ENCODE data around the gene ANKRD33B.
A peak's percentile ranks its signal among the peaks of the same experiment; 100 is the strongest.

Gene ANKRD33B

DNA sequence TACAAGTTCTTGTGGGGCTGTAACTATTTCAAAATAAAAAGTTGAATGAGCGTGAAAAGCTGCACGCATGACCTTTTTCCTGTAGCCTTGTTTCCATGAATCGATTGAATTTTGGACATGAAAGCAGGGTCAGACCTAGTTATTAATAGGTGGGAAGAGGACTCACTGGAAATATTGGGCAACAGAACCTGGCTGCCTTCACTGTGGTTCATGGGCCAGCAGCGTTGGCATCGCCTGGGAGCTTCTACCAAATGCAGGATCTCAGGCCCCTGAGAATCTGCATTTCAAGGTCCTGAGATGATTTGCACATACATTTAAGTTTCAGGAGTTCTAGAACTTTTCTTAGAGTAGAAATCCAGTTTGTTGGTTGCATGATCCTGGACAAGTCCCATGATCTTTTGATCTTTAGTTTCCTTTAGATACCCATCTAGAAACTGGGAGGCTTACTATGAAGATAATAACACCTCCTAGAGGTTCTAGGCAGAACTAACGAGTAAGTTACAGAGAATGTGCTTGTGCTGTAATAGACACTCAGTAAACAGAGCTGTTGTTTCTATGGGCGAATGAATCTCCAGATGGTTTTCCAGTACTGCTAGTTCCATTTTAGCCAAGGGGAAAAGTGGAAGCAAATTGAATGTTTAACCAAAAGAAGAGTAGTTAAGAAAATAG is 12.4 kb downstream of the ANKRD33B start:
- no peak overlapping the region for H3K27ac Mint-ChIP-seq
- H3K27me3 Mint-ChIP-seq (ENCODE audit: low read depth), result no peaks in the 10 kb centered on the region
- H3K36me3 Mint-ChIP-seq (ENCODE audit: low read depth), result no peaks in the 10 kb centered on the region
- no peaks in the 10 kb centered on the region for H3K9me3 Mint-ChIP-seq
- H3K4me1 Mint-ChIP-seq (ENCODE audit: low read depth), result peaks cover 32% of the 10 kb centered on the region
- H3K4me3 Mint-ChIP-seq, result no peak overlapping the region

DNA sequence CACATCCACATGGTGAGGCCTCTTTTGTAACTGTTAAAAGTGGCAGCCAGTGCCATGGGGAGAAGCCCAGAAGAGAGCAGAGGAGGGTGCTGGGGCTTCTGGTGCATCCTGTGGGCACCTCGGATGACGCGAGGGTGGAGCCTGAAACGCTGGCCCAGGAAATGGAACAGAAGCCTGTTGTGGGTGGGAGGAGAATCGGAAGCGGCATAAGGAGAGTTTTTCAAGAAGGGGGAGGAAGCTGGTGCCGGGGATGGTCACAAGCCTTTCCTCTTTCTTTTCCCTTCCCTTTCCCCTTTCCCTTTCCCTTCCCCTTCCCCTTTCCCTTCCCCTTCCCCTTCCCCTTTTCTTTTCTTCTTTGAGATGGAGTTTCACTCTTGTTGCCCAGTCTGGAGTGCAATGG is 12.9 kb downstream of the ANKRD33B start:
- Mint-ChIP-seq H3K27ac (no peak overlapping the region), H3K4me1 (ENCODE audit: low read depth) (peaks cover 34% of the 10 kb centered on the region), H3K9me3 (no peaks in the 10 kb centered on the region)

DNA sequence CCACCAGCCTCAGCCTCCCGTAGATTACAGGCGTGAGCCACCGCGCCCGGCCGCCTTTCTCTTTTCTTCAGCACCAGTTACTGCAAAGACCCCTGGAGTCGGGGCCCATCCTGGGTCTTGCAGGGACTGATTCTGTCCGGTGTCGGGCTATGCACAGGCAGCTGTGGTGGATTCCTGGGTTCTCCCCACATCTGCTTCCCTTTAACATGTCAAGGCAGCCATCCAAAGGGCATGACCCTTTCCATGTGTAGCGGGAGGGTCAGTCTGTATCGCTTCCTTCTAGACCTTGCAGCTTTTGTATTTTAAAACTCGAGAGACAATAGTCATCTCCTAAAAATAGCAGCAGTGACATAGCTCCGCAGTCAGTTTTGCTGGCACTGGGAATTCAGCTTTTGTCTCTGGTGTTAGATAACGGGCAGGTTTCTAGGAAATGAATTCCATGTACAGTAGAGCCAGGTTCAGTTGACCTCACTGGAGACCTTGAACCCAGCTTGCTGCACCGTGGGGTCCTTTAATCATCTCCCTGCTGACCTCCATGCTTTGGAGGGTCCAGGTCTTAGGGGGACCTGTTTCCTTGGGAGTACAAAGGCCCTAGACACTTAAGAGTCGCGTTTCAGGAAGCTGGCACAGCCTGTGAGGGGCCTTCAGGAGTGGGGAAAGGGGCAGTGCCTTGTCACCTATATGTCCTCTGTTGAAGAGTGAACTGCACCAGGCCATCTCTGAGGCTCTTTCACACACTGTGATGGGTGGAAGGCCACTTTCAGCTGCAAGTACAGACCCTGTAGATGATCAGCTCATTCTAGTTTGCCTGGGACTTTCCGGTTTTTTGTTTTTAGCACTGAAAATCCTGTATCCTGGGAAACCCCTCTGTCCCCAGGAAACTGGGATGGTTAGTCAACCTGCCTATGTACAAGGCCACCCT is 13.8 kb downstream of the ANKRD33B start:
- no peaks in the 10 kb centered on the region for H3K27me3 Mint-ChIP-seq (ENCODE audit: low read depth)
- H3K36me3 Mint-ChIP-seq (ENCODE audit: low read depth), result no peaks in the 10 kb centered on the region
- H3K27ac Mint-ChIP-seq, result peak overlapping the region; percentile 23
- peaks cover 36% of the 10 kb centered on the region for H3K4me1 Mint-ChIP-seq (ENCODE audit: low read depth)
- no peaks in the 10 kb centered on the region for H3K9me3 Mint-ChIP-seq
- H3K4me3 Mint-ChIP-seq, result no peak overlapping the region

More for the DNA sequence above, 12.9 kb downstream of the ANKRD33B start:
- Mint-ChIP-seq H3K4me3 (no peak overlapping the region), H3K27me3 (ENCODE audit: low read depth) (no peaks in the 10 kb centered on the region), H3K36me3 (ENCODE audit: low read depth) (no peaks in the 10 kb centered on the region)

DNA sequence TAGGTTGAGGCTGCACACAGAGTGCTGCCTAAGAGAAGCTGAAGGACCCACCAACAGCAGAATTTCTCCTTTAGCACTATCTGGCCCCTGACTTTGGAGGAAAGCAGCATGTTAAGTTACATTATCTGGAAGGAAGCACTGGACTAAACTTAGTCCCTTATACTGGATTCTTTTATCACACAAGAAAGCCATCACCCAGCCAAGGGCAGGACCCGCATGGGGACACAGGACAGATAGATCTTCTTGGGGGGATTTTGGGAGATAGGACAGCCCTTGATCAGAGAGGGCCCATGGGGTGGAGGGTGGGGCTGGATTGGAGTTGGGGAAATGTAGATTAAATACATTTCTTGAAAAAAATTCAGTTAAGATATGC is 14.4 kb downstream of the ANKRD33B start:
- Mint-ChIP-seq H3K27me3 (ENCODE audit: low read depth) (peaks cover under 1% of the 10 kb centered on the region), H3K27ac (peak overlapping the region; percentile 23), H3K9me3 (no peaks in the 10 kb centered on the region), H3K36me3 (ENCODE audit: low read depth) (no peaks in the 10 kb centered on the region), H3K4me1 (ENCODE audit: low read depth) (peaks cover 36% of the 10 kb centered on the region), H3K4me3 (peak overlapping the region; percentile 52)

DNA sequence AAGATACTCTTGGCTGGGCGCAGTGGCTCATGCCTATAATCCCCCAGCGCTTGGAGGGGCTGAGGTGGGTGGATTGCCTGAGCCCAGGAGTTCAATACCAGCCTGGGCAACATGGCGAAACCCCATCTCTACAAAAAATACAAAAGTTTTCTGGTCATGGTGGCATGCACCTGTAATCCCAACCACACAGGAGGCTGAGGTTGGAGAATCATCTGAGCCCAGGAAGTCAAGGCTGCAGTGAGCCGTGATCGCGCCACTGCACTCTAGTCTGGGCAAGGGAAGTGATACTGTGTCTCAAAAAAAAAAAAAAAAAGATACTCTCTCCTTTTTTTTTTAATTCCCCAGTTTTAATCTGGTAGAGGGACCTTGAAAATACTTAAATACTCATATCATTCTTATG is 15.0 kb downstream of the ANKRD33B start:
- Mint-ChIP-seq H3K9me3 (no peaks in the 10 kb centered on the region), H3K36me3 (ENCODE audit: low read depth) (peaks cover 3% of the 10 kb centered on the region), H3K4me3 (no peak overlapping the region), H3K27me3 (ENCODE audit: low read depth) (peaks cover 7% of the 10 kb centered on the region), H3K4me1 (ENCODE audit: low read depth) (peaks cover 40% of the 10 kb centered on the region), H3K27ac (no peak overlapping the region)

DNA sequence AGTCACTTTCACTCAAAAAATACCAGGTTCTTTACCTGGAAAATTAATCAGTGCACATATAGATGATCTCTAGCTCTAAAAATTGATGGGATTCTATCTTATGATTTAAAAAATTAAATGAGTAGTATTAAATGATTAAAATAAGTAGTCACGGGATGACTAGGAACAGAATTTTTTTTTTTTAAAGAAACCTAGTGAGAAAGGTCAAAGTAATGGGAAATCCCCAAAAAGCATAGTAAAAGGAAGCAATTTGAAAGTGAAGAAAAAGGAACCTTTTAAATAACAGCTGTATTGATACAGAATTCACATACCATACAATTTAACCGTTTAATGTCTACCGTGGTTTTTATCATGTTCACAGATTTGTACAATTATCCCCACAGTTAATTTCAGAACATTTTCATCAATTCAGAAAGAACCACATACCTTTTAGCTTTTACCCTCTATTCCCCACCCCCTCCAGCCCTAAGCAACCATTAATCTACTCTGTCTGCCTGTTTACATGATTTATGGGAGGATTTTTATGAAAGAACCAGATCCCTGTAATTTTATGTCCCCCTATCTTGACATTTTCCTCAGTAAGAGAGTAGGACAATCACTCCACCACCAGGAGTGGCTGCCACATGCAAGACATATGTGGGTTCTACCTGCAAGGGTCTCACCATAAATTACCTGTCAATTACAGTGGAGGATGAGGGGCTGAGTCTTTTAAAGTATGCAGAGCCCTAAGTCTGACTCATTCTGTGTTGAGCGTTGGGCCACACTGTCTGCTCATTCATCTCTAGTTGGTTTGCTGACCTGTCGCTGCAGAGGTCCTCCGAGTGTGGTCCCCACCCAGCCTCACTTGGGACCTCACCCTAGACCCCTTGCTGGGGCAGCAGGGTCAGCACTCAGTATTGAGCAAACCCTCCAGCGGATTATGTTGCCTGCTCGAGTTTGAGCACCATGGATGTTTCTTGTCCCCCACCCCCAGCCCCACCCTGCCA is 16.0 kb downstream of the ANKRD33B start:
- no peaks in the 10 kb centered on the region for H3K9me3 Mint-ChIP-seq
- H3K27ac Mint-ChIP-seq, result no peak overlapping the region
- peaks cover 46% of the 10 kb centered on the region for H3K4me1 Mint-ChIP-seq (ENCODE audit: low read depth)
- peaks cover 9% of the 10 kb centered on the region for H3K27me3 Mint-ChIP-seq (ENCODE audit: low read depth)
- H3K4me3 Mint-ChIP-seq, result peak overlapping the region; percentile 7
- H3K36me3 Mint-ChIP-seq (ENCODE audit: low read depth), result peaks cover 6% of the 10 kb centered on the region

DNA sequence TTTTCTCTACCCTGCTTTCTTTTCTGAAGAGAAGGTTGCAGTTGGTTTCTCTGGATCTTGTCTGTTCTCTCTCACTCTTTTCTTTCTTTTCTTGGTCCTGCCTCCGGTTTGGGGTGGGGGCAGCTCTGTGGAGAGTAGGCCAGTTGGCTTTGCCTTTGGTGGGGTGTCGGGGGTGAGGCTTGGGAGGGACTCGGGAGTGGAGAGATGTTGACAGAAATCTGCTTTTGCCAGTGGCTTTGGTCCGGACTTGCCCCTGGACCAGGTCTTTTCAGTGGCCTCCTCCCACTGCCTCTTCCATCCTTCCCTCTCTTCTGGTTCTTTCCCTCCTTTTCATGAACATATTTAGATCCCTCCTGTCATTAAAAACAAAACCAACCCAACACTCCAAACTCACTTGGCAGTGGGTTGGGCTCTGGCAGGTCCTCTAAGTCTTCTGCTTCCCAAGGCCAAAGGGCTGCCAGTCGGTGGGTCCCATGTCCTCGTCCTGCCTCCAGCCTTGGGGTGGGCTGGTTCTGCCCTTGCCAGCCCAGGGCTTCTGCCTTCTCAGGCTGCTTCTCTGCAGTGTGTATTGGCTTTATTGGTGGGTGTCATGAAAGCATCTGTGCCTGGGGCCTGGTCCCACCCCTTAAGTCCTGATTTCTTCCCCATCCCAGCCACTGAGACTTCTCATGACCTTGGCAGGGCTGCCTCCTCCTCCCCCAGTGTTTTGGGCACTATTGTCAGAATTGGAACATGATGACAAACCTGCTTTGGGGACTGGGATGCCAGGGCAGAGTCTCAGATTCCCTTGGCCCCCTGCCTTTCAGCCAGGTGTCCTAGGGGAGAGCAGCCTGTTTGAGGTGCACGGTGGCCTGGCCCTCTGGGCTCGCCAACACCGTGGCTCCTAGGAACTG is 16.9 kb downstream of the ANKRD33B start:
- Mint-ChIP-seq H3K27me3 (ENCODE audit: low read depth) (peaks cover 11% of the 10 kb centered on the region), H3K4me3 (no peak overlapping the region), H3K4me1 (ENCODE audit: low read depth) (peaks cover 53% of the 10 kb centered on the region), H3K27ac (no peak overlapping the region), H3K9me3 (no peaks in the 10 kb centered on the region), H3K36me3 (ENCODE audit: low read depth) (peaks cover 11% of the 10 kb centered on the region)

DNA sequence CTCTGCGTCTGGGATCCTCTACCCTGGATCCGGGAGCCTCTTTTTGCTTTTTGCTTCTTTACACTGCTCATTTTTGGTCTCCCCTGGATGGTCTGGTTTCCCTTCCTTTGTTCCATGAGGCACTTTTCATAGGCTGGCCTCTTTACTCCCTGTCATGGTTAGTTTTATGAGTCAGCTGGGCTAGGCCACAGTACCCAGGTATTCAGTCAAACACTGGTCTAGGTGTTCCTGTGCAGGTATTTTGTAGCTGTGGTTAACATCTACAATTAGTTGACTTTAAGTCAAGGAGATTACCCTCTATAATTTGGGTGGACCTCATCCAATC is 17.5 kb downstream of the ANKRD33B start:
- no peak overlapping the region for H3K4me3 Mint-ChIP-seq
- H3K9me3 Mint-ChIP-seq, result no peaks in the 10 kb centered on the region
- no peak overlapping the region for H3K27ac Mint-ChIP-seq
- peaks cover 11% of the 10 kb centered on the region for H3K27me3 Mint-ChIP-seq (ENCODE audit: low read depth)
- H3K4me1 Mint-ChIP-seq (ENCODE audit: low read depth), result peaks cover 53% of the 10 kb centered on the region
- peaks cover 11% of the 10 kb centered on the region for H3K36me3 Mint-ChIP-seq (ENCODE audit: low read depth)

DNA sequence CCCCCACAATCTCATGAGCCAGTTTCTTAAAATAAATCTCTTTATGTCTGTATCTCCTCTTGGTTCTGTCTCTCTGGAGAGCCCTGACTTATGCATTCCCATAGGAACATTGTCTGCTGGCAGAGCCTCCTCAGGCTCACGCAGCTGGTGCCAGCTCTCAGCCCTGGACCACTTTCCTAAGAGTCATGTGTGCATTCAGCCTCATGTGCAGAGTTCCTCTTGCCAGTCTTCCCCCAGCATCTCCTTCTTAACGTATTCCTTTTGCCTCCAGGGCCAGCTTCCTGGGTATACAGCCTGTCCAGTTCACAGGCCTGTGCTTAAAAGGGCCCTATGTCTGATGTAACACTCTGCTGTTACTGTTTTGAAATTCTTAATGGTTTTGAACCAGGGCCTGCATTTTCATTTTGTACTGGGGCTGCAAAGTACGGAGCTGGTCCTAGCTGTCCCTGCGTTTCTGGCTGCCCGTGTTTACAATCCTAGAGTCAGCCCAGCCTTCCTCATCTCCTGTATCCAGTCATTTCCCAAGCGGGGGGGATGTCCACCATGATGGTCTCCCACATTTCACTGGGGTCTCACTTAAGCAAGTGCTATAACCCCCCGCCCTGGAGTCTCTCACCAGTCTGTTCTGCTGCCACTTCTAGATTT is 18.1 kb downstream of the ANKRD33B start:
- Mint-ChIP-seq H3K27ac (no peak overlapping the region), H3K36me3 (ENCODE audit: low read depth) (peaks cover 11% of the 10 kb centered on the region), H3K4me1 (ENCODE audit: low read depth) (peaks cover 49% of the 10 kb centered on the region), H3K9me3 (no peaks in the 10 kb centered on the region), H3K27me3 (ENCODE audit: low read depth) (peaks cover 11% of the 10 kb centered on the region), H3K4me3 (no peak overlapping the region)

DNA sequence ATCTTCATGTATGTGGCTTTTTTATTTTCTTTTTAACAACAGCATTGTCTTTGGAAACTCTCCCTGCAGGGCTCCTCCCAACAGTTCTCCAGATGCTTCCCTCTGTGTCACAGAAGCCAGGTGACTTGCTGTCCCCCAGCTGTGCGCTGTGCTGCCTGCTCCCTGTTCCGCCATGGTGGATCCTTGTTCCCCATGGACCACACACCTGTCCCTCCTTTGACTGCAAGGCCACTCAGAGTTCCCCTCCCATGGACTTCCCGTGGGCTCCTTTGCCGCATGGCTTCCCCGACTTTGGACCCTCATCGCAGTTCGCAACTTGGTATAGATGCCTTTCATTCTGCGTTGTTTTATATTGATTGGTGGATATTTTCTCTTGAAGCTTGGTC is 18.6 kb downstream of the ANKRD33B start:
- H3K4me3 Mint-ChIP-seq, result no peak overlapping the region
- H3K27ac Mint-ChIP-seq, result no peak overlapping the region
- H3K27me3 Mint-ChIP-seq (ENCODE audit: low read depth), result peaks cover 11% of the 10 kb centered on the region
- H3K4me1 Mint-ChIP-seq (ENCODE audit: low read depth), result peaks cover 47% of the 10 kb centered on the region
- no peaks in the 10 kb centered on the region for H3K9me3 Mint-ChIP-seq
- peaks cover 11% of the 10 kb centered on the region for H3K36me3 Mint-ChIP-seq (ENCODE audit: low read depth)

DNA sequence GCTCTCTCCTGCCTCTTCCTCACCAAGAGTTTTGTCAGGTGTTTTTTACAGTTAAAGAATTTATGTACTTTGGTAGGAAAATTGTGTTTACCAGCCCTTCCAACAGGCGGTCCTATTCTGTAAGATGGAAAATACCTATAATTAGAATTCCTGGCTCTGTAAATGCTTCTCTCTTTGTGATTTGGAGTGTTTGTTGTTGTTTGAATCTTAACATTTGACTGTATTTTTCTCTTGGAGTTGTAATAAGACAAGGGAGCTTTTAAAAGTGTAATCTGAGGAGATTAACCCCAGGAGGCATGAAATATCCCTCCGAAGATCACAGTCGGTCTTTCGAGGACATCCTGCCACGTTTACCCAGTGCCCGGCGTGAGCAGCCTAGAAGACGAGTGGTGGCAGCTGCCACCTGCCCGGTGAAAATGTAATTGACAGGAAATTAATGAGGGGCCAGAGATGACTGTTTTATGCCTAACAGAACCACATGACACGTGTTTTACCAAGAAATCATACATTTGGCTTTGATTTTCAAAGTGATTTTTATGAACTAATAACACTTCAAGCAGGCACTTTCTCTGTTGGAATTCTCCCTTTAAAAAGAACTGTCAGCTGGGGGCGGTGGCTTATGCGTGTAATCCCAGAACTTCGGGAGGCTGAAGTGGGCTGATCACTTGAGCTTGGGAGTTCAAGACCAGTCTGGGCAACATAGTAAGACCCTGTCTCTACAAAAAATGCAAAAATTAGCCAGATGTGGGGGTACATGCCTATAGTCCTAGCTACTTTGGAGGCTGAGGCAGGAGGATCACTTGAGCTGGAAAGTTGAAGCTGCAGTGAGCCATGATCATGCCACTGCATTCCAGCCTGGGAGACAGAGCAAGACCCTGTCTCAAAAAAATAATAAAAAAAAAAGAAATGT is 20.0 kb downstream of the ANKRD33B start:
- peaks cover 15% of the 10 kb centered on the region for H3K27me3 Mint-ChIP-seq (ENCODE audit: low read depth)
- no peak overlapping the region for H3K4me3 Mint-ChIP-seq
- H3K9me3 Mint-ChIP-seq, result no peaks in the 10 kb centered on the region
- peaks cover 37% of the 10 kb centered on the region for H3K4me1 Mint-ChIP-seq (ENCODE audit: low read depth)
- H3K27ac Mint-ChIP-seq, result no peak overlapping the region
- peaks cover 16% of the 10 kb centered on the region for H3K36me3 Mint-ChIP-seq (ENCODE audit: low read depth)

DNA sequence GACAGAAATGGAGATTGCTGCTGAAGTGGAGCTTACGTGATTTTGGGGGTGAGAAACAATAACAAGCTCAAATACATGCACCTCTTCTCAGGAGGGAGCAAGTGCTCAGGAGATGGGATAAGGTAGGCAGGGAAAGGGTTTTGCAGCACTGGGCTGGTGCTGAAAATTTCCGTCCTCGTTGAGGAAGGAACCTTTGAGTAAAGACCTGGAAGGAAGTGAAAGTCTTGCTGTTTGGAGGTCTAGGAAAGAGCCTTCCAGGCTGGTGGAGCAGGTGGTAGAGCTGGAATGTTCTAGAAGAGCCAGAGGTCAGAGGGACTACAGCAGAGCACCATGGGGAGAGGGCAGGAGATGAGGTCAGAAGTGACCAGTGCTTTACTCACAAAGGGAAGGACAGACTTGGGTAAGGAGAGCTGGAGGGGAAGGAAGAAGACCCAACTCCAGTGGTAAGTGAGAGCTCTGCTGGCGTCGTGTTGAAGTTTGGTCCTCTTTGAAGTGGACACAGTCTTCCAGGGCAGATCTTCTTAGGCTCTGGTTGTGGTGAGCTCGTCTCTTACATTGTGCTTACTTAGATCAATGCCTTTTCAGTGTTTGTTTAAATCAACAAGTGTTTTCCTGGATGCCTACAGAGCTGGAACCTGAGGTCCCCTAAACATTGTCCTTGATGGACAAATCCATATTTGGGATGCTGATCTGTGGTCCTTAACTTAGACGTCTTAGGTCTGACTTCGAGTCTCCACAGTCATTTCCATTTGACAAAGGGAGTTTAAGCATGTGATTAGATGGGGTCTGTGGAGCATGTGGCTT is 21.0 kb downstream of the ANKRD33B start:
- Mint-ChIP-seq H3K4me3 (no peak overlapping the region), H3K27ac (no peak overlapping the region), H3K4me1 (ENCODE audit: low read depth) (peaks cover 30% of the 10 kb centered on the region), H3K9me3 (peaks cover 4% of the 10 kb centered on the region), H3K27me3 (ENCODE audit: low read depth) (peaks cover 18% of the 10 kb centered on the region), H3K36me3 (ENCODE audit: low read depth) (peaks cover 22% of the 10 kb centered on the region)
